Hematopoietic multipotent progenitor cell (in vitro differentiated cells): ENCODE measurements around the gene CSRP1. TPM values are rescaled to one million over a fixed set of nuclear protein-coding genes. Genes with fewer than 3 reads are reported as not detected.
A peak's percentile ranks its signal among the peaks of the same experiment; 100 is the strongest.
"Not testable (repeated sequence)": the region's sequence is repeated elsewhere in the genome, so short reads cannot be mapped to it uniquely, and the experiment has no call there.

Source experiments
- DNase-seq, 3 donors: peaks; one replicate each; pipeline ENCODE4 v3.0.0-alpha.2; 2011 to 2015; ENCODE audit warnings: low read depth in 2 of 3, low spot score in 2 of 3
- total RNA-seq: library from RNA; depleted of rRNA; stranded (reverse); fragments of >200 nt; gene quantifications from one replicate; pipeline ENCODE4 v1.2.3, GENCODE V29; 2012

Gene CSRP1
- total RNA-seq, 1 donor: 128 TPM

DNA sequence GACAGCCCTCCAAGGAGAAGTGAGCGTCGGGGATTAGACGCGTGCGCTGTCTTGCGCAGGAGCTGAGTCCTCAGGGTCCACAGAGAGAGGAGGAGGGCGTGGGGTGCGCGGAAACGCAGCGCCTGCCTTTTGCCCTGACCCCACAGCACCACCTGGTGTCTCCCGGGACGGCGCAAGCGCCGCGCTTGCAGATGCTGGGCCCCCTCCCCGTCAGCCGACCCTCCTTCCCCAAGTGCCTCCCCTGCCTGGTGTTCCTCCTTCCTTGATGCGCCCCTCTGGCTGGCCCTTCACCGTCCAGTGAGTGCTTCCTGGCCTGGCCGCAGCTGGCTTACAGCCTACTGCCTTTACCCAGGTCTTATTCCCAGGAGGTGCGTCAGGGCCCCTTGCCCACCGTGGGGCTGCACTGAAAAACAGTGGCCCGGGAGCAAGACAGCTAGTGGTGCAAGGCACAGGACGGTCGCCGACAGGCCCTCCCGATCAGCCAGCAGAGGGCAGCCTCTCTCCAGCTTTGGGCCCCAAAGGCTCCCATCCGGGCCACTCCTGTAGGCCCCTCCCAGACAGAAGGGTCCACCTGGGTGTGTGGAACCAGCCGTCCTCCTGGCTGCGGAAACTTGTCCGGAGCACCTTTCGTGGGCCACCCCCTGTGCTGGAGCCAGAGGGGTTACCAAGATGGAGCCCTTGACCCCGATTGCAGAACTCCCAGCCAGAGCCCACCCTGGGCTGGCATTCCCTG lies 25.0 kb downstream of the CSRP1 start:
- peak; percentile 44 to 90 (median 90) for DNase-seq

DNA sequence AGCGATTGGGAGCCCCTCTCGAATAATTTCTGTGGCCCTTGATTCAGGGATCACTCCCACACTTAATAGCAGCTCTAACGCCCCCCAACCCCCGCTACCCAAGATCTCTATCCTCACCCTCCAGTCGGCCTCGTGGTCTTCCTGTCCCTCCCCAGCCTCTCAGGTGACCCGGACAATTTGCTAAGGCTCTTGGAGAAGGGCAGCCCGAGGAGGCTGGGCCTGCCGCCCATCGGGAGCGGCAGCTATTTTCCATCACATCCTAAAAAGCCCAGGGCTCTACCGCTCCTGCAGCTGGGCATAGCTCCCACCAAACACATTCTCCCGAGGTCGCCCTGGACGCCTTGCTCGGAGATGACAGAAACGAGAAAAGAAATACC lies 25.9 kb downstream of the CSRP1 start:
- DNase-seq: no peak

DNA sequence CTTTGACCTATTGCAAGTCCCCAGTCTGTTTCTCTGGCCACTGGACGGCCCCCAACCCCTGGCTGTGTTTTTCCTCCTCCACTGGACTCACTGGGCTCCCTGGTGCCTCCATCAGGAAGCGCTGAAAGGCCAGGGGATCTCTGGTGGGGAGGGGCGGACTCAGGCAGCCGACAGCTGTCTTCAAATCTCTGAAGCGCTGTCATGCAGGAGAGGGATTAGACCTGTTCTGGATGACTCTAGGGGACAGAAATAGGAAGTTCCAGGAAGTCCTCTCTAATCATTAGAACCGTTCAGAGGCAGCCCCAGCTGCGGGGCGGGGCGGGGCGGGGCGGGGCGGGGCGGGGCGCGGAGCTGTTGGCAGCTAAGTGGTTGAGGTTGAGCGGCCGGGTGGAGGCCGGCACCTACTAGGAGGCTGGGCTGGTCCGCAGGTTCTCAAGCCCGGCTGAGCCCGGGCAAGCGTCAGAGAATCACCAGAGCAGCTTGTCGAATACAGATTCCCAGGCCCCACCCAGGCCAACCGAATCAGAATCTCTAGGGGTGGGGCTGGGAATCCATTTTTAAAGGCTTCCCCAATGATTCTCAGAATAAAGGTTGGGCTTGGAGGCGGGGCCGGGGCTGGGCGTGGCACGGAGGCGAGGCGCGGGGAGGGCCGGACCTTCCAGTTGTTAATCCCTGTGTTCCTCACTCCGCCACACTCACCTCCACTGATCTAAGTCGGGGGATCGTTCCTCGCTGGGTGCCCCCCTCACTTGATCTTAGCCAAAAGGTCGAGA lies 26.5 kb downstream of the CSRP1 start:
- peak in 2 of 3 donors; percentile 73 to 89 for DNase-seq

DNA sequence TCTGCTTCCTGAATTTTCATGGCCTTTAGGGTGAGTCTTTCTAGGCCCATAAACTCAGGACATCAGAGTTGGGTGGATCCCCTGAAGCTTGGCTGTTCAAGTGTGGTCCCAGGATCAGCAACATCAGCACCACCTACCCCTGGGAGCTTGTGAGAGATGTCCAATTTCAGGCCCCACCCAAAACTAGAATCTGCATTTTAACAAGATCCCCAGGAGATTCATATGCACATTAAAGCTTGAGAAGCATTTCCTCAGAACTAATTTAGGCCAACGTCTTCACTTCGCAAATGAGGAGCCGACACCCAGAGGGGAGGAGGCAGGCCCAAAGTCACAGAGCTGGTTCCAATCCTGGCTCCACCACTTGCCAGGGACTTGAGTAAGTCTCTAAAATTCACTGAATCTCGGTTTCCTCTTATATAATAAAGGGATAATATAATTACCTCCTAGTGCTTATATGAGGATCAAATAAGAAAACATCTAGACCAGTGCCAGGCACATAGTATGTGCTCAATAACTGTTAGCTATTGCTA lies 27.7 kb downstream of the CSRP1 start:
- no peak for DNase-seq

DNA sequence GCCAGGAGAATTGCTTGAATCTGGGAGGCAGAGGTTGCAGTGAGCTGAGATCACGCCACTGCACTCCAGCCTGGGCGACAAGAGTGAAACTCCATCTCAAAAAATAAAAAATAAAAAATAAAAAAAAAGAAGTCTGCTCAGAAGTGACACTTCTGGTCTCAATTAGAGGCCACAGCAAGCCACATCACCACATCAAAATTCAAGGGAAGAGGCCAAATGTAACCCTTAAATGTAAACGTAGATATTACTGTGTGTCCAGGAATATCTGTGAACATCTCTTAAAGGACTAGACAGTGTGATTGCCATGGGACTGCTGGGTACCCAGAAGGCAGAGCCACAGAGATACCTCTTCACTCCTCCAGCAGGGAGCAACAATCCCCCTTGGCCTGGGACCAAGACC lies 28.3 kb downstream of the CSRP1 start:
- DNase-seq: not testable (repeated sequence)

DNA sequence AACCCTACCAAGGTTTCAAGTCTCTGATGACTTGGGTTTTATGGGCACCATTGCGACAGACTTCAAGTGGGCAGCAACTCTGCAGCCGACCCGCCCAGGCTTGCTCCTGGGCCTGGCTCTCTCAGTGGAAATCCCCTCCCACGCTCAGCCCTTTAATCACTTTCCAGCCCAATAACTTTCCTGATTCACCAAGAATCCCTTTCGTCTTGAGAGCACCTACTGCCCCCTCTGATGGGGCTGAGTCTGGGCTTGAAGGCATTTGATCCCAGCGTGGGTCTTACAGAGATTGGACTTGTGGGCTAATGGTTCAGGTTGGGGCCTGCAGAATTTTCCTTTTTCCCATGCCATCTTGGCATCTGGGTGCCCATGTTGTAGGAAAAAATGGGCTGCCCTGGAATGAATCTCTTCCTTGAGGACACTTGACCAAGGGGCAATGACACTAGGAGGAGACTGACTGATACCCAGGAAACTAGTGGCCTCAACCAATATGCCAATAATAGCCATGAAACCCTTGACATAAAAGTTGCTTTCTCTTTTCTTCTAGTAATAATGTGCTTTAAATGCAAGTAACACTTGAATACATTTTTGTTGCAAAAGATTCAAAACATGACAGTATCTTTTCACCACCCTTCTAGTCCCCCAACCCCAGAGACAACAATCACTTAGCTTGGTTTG lies 30.1 kb downstream of the CSRP1 start:
- DNase-seq: no peak

DNA sequence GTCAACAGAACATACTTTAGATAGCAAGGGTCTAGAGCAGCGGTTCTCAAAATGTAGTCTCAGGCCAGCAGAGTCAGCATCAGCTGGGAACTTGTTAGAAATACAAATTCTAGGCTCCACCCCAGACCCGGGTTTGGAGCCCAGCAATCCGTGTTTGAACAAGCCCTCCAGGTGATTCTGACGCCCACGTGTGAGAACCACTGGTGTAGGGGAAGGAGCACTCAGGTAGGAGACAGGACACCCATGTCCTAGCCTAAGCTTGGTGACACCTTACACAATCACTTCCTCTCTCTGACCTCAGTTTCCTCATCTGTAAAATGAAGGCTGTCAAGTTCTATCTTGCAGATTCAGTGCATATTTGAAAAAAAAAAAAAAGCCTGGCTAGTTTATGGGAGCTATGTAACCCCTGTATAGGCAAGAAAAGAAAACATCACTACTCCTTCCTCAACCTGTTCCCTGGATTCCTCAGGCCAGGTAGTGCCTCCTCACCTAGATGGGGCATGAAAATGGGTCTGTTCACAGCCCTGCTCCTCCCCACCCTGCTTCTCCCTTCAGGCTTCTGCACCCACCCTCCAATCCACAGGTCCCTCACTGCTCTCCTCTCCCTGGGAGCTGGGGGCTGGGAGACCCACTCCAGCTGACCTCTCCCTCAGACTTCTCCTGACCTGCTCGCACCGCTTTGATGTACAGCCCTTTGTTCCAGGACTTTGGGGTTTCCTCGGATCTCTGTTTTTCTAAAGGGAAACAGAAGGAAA lies 30.8 kb downstream of the CSRP1 start:
- DNase-seq: no peak

DNA sequence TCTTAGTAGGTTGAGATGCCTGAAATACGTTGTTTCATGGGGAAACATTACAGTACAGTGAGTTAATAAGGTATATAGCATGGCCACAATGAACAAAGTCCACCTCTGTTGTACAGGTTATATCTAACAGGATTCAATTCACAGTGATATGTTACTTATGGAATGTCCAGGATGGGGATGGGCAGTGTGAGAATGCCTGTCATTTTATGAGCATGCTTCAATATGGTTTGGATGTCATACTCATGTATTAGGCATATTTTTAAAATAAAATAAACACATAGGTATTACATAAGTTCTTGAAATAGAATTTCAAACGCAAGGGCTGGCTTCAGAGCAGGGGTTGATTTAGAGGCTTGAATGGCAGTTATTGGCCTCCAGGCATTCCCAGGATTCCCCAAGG lies 31.8 kb downstream of the CSRP1 start:
- no peak for DNase-seq

DNA sequence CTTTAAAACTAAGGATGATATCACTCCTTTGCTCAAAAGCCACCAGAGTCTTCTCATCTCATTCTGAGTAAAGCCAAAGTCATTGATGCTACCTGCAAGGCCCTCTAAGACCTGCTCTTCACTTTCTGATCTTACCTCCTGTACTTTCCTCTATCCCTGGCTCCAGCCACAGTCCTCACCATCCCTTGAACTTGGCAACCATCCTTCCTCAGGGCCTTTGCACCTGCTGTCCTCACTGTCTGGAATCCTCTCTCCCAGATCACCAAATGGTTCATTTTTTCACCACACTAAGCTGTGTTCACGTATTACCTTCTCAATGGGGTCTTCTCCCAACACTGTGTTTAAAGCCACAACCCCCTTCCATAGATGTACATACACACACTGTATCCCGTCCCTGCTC lies 33.6 kb downstream of the CSRP1 start:
- no peak for DNase-seq

DNA sequence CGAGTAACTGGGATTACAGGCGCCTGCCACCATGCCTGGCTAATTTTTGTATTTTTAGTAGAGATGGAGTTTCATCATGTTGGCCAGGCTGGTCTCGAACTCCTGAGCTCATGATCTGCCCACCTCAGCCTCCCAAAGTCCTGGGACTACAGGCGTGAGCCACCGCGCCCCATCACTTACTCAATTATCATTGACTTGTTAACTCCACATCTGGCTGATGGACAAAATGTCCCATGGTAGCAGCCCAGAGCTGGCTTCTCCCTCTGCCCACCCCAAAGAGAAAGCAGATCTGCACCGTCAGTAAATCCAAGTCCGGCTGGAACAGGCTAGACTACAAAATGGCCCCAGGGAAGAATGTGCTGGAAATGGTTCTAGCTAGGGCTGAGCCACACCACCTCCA lies 34.6 kb downstream of the CSRP1 start:
- DNase-seq: not testable (repeated sequence)

DNA sequence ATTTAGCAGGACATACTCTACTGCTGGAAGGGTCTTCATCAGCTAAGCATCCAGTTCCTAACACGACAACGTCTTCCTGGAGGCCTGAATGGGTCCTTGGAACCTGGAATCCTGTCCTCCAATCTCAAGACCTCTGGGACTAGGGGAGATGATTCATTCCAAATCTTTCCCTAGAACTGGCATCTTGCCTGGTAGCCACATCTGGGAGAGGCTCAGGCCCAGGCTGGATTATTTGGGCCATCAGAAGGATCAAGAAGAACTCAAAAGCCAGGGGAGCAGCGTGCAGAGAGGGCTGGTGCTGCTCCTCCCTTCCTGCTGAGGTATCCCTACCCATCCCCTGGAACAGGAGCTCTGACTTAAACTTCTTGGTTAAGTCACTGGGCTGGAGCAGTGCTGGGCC lies 35.2 kb downstream of the CSRP1 start:
- no peak for DNase-seq

DNA sequence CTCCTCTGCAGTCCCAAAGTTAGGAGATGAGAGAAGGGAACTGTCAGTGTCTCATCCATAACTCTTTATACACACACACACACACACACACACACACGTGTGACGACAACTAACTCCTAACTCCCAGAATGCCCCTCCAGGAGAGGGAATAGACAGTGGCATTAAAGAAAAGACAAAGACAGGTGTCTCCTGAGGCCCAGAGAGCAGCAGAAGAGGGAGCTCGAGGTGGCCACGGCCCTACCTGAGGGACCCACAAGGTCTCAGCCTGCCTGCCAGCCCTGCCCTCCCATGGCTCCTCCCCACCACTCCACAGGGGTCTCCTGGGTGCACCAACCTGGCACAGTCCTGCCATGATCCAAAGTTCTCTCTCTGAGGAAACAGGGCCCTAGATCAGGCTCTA lies 36.3 kb downstream of the CSRP1 start:
- no peak for DNase-seq

DNA sequence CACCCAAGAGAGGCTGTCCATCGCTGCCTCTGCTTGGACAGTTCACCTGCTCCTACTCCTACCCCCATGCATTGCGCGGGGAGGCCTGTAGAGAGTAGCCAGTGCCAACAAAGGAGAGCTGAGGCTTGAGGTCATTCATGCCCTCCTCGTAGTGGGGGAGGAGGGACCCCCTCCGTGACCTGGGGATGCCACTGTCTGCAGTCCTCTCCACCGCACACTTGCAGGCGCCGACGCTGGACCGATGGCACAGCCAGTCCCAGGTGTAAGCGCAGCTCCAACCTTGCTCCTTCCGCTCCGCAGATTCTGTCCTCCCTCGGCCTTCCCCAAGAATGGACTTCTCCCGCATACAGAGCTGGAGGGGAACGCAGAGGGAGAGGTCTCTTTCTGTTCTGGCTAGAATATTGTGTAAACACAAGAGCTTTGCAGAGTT lies 37.3 kb downstream of the CSRP1 start:
- DNase-seq: no peak

DNA sequence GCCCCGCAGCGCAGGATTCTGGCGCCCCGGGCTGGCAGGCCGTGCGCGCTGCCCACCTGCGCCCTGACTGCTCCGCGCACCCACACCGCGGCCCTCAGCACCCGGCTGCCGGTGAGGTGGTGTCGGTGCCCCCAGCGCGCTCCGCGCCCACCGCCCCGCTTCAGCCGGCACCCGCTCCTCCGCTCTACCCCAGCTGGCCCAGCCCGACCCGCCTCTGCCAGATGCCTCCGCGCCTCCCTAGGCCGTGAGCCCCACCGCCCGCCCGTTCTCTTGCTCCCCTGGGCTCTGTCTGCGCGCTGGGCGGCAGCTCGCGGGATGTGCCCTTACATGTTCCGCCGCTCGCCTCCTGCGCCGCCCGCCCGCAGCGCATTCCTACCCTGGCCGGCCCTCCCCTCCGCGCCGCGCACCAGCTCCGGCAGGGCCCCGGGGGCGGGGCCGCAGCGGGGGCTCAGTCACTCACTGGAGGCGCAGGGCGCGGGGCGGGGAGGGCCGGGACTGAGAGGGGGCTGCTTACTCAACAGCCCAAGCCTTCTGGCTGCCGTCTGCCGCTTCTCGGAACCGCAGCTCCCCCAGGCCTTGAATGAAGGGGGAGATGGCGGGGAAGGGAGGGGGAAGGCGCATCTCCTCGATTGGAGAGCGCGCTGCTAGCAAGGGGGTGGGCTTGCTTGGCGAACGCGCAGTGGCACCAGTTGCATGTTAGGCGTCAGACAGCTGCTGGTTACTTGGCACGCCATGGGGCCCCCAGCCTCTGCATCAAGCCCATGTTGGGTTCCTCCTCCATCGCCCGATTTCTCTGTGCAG lies 37.9 kb downstream of the CSRP1 start, which contains the start of gene PHLDA3:
PHLDA3 (minus strand) TSS at position 345 of the 801 bp plus-strand sequence. CDS start 402 bp downstream, outside the sequence.
- peak in 2 of 3 donors; percentile 82 to 83 for DNase-seq

DNA sequence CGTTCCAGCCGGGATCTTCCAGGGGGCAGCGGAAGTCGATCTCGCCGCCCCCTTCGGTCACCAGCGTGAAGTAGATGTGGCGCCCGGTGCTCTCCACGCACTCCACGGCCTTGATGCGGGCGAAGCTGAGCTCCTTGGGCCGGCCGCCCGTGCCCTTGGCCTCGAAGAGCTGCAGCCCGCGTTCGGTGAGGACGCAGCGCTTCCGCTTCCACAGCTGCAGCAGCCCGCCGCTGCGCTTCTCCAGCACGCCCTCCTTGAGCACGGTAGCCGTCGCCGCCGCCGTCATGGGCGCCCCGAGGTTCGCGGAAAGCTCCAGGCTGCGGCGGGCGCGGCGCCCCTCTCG lies 38.5 kb downstream of the CSRP1 start:
- DNase-seq: peak in 2 of 3 donors; percentile 50 to 64

DNA sequence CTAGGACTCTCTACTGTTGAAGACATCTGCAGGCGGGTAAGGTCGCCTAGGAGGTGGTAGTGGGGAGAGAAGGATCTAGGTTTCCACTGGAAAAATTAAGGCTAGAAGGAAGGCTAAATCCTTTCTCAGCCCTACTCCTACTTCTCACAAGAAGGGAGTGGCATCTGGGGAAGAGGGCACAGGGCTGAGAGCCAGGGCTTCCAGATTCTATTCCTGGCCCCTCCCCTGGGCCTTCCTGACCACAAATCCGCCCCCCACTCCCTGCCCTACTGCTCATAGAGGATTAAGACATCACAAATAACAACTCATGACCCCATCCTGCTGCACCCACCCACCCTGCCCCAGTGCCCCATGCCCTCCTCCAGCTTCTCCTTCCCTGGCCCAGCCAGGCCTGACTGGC lies 40.4 kb downstream of the CSRP1 start:
- no peak for DNase-seq

DNA sequence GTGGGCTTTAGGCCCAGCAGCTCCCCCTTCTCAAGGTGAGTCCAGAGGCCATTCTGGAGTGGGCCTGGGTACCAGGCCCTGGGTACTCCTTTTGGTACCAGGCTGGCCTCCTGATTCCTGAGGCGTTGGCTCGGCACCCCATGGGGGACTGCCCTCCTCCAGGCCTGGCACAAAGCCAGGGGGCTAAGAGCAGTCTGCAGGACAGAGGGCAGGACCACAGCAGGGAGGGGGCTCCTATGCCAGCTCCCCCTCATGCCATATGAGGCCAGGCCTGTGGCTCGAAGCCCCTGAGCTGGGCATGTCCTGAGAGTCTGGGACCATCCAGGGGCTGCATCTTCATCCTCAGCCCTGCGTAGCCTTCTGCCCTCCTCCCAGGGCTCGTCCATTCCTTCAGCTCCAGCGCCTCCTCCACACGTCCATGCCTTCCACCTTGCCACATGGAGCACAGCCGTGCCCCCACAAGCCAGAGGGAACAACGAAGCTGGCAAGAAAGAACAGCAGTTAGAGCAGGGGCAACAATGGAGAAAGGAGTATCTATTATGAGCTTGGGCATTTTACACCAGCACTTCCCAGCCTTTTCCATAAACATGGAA lies 41.1 kb downstream of the CSRP1 start:
- DNase-seq: no peak

DNA sequence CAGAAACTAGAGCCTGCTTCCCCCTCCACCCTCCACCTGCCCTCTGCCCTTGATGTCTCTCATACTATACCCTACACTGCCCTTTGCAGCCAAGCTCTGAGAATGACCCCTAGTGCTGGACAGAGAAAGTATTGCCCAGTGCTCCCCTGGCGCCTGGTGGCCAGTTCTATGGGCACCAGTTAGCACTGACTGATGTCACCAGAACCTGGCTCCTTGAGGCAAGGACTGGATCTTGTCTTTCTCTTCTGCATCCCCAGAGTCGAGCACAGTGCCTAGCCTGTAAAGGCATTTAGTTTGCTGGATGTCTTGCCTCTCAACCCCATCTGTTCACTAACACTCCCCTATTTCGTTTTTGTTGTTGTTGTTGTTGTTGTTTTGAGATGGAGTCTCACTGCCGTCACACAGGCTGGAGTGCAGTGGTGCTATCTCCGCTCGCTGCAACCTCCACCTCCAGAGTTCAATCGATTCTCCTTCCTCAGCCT lies 43.8 kb downstream of the CSRP1 start:
- DNase-seq: no peak
